ENCODE results near the gene SDK1. TPM values are rescaled to one million over a fixed set of nuclear protein-coding genes. Genes with fewer than 3 reads are reported as not detected.

SDK1 gene
- total RNA-seq, 1 donor from 2014 or later: 225 TPM

DNA sequence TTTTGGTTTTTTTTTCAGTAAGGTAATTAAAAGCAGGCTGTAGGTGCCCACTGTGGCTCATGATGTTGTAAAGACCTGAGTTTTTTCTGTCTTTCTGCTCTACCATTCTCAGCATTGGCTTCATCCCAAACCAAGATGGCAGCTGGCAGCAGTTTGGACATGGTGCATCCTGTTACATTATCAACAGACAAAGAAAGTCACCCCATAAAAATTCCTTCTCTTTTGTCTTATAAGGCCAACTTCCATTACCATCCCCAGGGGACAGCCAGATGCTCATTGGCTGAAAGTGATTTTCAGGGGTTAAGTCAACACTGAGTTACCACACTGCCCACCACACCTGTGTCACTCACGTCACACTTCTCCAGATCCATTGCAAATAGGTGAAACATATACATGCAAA lies 558.4 kb downstream of the SDK1 start:
- TF ChIP-seq, protein P1, sequence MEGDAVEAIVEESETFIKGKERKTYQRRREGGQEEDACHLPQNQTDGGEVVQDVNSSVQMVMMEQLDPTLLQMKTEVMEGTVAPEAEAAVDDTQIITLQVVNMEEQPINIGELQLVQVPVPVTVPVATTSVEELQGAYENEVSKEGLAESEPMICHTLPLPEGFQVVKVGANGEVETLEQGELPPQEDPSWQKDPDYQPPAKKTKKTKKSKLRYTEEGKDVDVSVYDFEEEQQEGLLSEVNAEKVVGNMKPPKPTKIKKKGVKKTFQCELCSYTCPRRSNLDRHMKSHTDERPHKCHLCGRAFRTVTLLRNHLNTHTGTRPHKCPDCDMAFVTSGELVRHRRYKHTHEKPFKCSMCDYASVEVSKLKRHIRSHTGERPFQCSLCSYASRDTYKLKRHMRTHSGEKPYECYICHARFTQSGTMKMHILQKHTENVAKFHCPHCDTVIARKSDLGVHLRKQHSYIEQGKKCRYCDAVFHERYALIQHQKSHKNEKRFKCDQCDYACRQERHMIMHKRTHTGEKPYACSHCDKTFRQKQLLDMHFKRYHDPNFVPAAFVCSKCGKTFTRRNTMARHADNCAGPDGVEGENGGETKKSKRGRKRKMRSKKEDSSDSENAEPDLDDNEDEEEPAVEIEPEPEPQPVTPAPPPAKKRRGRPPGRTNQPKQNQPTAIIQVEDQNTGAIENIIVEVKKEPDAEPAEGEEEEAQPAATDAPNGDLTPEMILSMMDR (IDR thresholded peaks at IDR 0.05; ENCODE audit: partially characterized antibody, unreplicated experiment): no peak
- no peak for DNase-seq
- Mint-ChIP-seq H3K9me3 (ENCODE audit: unreplicated experiment) (peaks cover 9% of the 10 kb centered on the region), H3K4me1 (ENCODE audit: low read depth, unreplicated experiment) (peaks cover 21% of the 10 kb centered on the region), H3K4me3 (ENCODE audit: unreplicated experiment) (no peak overlapping the region), H3K27me3 (ENCODE audit: unreplicated experiment) (peaks cover 4% of the 10 kb centered on the region), H3K36me3 (ENCODE audit: unreplicated experiment) (peaks cover 7% of the 10 kb centered on the region), H3K27ac (ENCODE audit: unreplicated experiment) (peak overlapping the region; percentile 33)

DNA sequence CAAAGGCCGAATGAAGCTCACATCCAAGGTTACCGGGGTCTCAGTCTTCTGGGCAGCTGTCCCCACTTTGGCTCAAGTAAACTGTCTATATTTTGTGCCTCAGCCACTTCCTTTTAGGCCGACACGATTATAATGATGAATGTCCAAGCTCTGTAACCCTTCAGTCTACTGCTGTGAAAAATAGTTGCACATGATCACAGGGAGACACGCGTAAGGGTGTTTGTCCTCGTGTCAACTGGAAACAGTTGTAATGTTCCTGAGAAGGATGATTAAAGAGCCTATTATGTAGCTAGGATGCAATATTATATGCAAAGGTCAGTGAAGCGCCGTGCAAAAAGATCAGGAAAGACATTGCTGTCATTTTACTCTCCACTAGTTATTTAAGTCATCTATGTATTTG lies 559.9 kb downstream of the SDK1 start:
- no peak overlapping the region for H3K4me3 Mint-ChIP-seq (ENCODE audit: unreplicated experiment)
- no peak for DNase-seq
- TF ChIP-seq, protein P1 (IDR thresholded peaks at IDR 0.05; ENCODE audit: partially characterized antibody, unreplicated experiment): no peak
- H3K9me3 Mint-ChIP-seq (ENCODE audit: unreplicated experiment): peaks cover 14% of the 10 kb centered on the region
- peaks cover 30% of the 10 kb centered on the region for H3K4me1 Mint-ChIP-seq (ENCODE audit: low read depth, unreplicated experiment)
- H3K27me3 Mint-ChIP-seq (ENCODE audit: unreplicated experiment): peaks cover 2% of the 10 kb centered on the region
- H3K27ac Mint-ChIP-seq (ENCODE audit: unreplicated experiment): no peak overlapping the region
- peaks cover 9% of the 10 kb centered on the region for H3K36me3 Mint-ChIP-seq (ENCODE audit: unreplicated experiment)

- H3K9me3 Mint-ChIP-seq (ENCODE audit: unreplicated experiment): peaks cover 17% of the 10 kb centered on the region
- TF ChIP-seq, protein P1 (IDR thresholded peaks at IDR 0.05; ENCODE audit: partially characterized antibody, unreplicated experiment): no peak
- DNase-seq: no peak
- H3K4me1 Mint-ChIP-seq (ENCODE audit: low read depth, unreplicated experiment): peaks cover 30% of the 10 kb centered on the region
- no peak overlapping the region for H3K4me3 Mint-ChIP-seq (ENCODE audit: unreplicated experiment)
- H3K27me3 Mint-ChIP-seq (ENCODE audit: unreplicated experiment): peaks cover 5% of the 10 kb centered on the region
- H3K27ac Mint-ChIP-seq (ENCODE audit: unreplicated experiment): no peak overlapping the region
- peaks cover 13% of the 10 kb centered on the region for H3K36me3 Mint-ChIP-seq (ENCODE audit: unreplicated experiment)
Observed at GRCh38 chr7:3861386-3861785, 560.3 kb downstream of the SDK1 start.

DNA sequence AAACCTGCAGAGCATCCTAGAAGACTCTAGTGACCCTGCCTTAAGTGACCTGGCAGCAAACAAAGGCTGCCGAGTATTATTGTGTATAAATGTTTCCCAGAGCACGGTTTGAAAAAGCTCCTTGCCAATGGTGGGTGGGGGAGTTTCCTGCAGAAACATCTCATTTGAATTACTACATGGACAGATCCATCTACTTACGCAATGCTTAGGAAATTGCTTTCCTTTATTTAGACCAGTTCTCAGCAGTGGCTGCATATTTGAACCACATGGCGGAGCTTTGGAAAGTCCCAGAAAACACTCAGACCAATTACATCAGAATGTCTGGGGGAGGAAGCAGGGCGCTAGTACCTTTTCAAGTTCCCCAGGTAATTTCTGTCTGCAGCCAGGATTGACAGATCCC lies 560.9 kb downstream of the SDK1 start:
- H3K27me3 Mint-ChIP-seq (ENCODE audit: unreplicated experiment): peaks cover 7% of the 10 kb centered on the region
- H3K27ac Mint-ChIP-seq (ENCODE audit: unreplicated experiment): no peak overlapping the region
- H3K9me3 Mint-ChIP-seq (ENCODE audit: unreplicated experiment): peaks cover 18% of the 10 kb centered on the region
- no peak overlapping the region for H3K4me3 Mint-ChIP-seq (ENCODE audit: unreplicated experiment)
- H3K4me1 Mint-ChIP-seq (ENCODE audit: low read depth, unreplicated experiment): peaks cover 30% of the 10 kb centered on the region
- peaks cover 15% of the 10 kb centered on the region for H3K36me3 Mint-ChIP-seq (ENCODE audit: unreplicated experiment)
- no peak for DNase-seq
- TF ChIP-seq, protein P1 (IDR thresholded peaks at IDR 0.05; ENCODE audit: partially characterized antibody, unreplicated experiment): no peak

DNA sequence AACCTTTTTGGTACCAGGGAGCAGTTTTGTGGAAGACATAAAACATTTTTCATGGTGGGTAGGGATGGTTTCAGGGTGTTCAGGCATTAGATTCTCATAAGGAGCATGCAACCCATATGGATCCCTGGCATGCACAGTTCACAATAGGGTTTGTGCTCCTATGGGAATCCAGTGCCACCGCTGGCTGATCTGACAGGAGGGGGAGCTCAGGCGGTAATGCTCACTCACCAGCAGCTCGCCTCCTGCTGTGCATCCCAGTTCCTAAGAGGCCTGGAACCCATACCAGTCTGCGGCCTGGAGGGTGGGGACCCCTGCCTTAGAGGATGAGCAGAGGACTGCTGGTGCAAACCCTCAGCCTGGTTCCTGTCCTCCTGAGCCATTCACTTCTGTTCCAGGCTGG lies 561.7 kb downstream of the SDK1 start:
- H3K27ac Mint-ChIP-seq (ENCODE audit: unreplicated experiment): no peak overlapping the region
- H3K36me3 Mint-ChIP-seq (ENCODE audit: unreplicated experiment): peaks cover 15% of the 10 kb centered on the region
- H3K27me3 Mint-ChIP-seq (ENCODE audit: unreplicated experiment): peaks cover 7% of the 10 kb centered on the region
- H3K9me3 Mint-ChIP-seq (ENCODE audit: unreplicated experiment): peaks cover 18% of the 10 kb centered on the region
- TF ChIP-seq, protein P1 (IDR thresholded peaks at IDR 0.05; ENCODE audit: partially characterized antibody, unreplicated experiment): no peak
- H3K4me3 Mint-ChIP-seq (ENCODE audit: unreplicated experiment): no peak overlapping the region
- peaks cover 30% of the 10 kb centered on the region for H3K4me1 Mint-ChIP-seq (ENCODE audit: low read depth, unreplicated experiment)
- DNase-seq: no peak
